ENCODE results near the gene MAP2K6.

Gene MAP2K6

GRCh38 chr17:69489313-69489712 is 74.8 kb downstream of the MAP2K6 start:
- no peak for DNase-seq

- DNase-seq, result no peak
Measured at GRCh38 chr17:69492410-69493071, 78.0 kb downstream of the MAP2K6 start.

GRCh38 chr17:69495787-69496186 is 81.3 kb downstream of the MAP2K6 start:
- no peak for DNase-seq

- DNase-seq, result no peak
Measured at GRCh38 chr17:69497161-69497560, 82.7 kb downstream of the MAP2K6 start.

- no peak for DNase-seq
Measured at GRCh38 chr17:69499318-69499717, 84.8 kb downstream of the MAP2K6 start.

GRCh38 chr17:69500911-69501429 is 86.5 kb downstream of the MAP2K6 start:
- peak in 4 of 58 donors; percentile 15 to 37 (median 28) for DNase-seq

GRCh38 chr17:69501591-69502468 is 87.3 kb downstream of the MAP2K6 start:
- DNase-seq, result peak in 25 of 58 donors; percentile 3 to 50 (median 23)

- no peak for DNase-seq
Measured at GRCh38 chr17:69503711-69504110, 89.2 kb downstream of the MAP2K6 start.

- no peak for DNase-seq
Measured at GRCh38 chr17:69505740-69506139, 91.2 kb downstream of the MAP2K6 start.

- no peak for DNase-seq
Measured at GRCh38 chr17:69506489-69506888, 92.0 kb downstream of the MAP2K6 start.

- DNase-seq, result no peak
Measured at GRCh38 chr17:69508814-69509213, 94.3 kb downstream of the MAP2K6 start.

- peak in 1 of 58 donors; percentile 16 for DNase-seq
Measured at GRCh38 chr17:69511250-69511649, 96.8 kb downstream of the MAP2K6 start.

- no peak for DNase-seq
Measured at GRCh38 chr17:69512946-69513345, 98.4 kb downstream of the MAP2K6 start.

- no peak for DNase-seq
Measured at GRCh38 chr17:69516225-69516624, 101.7 kb downstream of the MAP2K6 start.

GRCh38 chr17:69516911-69517310 is 102.4 kb downstream of the MAP2K6 start:
- DNase-seq, result no peak

GRCh38 chr17:69518951-69519350 is 104.5 kb downstream of the MAP2K6 start:
- DNase-seq, result no peak

GRCh38 chr17:69523244-69523861 is 108.9 kb downstream of the MAP2K6 start:
- peak in 23 of 58 donors; percentile 1 to 38 (median 14) for DNase-seq

- no peak for DNase-seq
Measured at GRCh38 chr17:69524854-69525253, 110.4 kb downstream of the MAP2K6 start.

- DNase-seq, result peak in 31 of 58 donors; percentile 0 to 55 (median 14)
Measured at GRCh38 chr17:69525920-69526841, 111.7 kb downstream of the MAP2K6 start.

GRCh38 chr17:69528035-69528434 is 113.5 kb downstream of the MAP2K6 start:
- DNase-seq, result no peak

Data from anterior cingulate cortex (tissue), 58 donors.